SK-N-MC (cell line): Measurements from ENCODE around the gene HCN1.

Source experiments
- EZH2 ChIP-seq: fragments of 200-600 bp; sonication (generic); IDR thresholded peaks from one replicate; pipeline ENCODE4 v1.6.1; 2017; ENCODE audit warnings: antibody characterized with exemption
- FOXP2 ChIP-seq: optimal IDR thresholded peaks from 2 replicates; pipeline ENCODE3; 2011; ENCODE audit warnings: mild to moderate bottlenecking, moderate library complexity; ENCODE audit not compliant: insufficient read depth; ENCODE audit errors: extremely low read length, control extremely low read depth
- POLR2AphosphoS5 ChIP-seq: IDR thresholded peaks from 2 replicates; pipeline ENCODE4 v1.6.1; 2012; ENCODE audit warnings: mild to moderate bottlenecking, low read depth, low read length, borderline replicate concordance

DNA sequence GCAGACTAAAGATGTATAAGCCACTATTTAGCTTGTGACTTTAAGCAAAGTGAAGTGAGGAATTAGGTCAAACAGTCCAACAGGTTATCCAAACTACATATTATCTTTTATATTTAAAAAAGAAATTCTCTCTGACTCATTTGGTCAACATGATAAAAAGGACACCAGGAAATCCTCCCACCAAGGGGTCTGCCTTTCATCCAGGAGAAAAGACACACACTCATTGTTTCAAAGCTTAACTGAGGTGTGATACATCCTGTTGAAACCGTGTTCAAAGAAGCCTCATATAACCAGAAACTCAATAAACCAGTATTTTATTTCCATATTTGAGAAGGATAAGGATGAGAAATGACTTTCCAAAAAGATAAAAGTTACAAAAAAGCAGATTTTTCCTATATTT lies 417.1 kb downstream of the HCN1 start:
- TF ChIP-seq EZH2 = no peak
- no peak for TF ChIP-seq POLR2AphosphoS5
- no peak for TF ChIP-seq FOXP2
